GM12878 (cell line): ENCODE measurements around the gene SLCO6A1. TPM values are rescaled to one million over a fixed set of nuclear protein-coding genes. Genes with fewer than 3 reads are reported as not detected.

ENCODE experiments used
- ATAC-seq: fragments of 200-7000 bp; cut with Tn5 transposase; 3 replicates; pipeline ENCODE4 v1.9.1; 2020; ENCODE audit warnings: mild to moderate bottlenecking, moderate library complexity
- BruUV-seq: library from RNA; stranded (reverse); fragments of 400-500 nt; replicated peaks from 2 replicates; lab custom pipeline; 2021; lab: Mats Ljungman, UMichigan
- CTCF ChIA-PET: fragments of 300-600 bp; sonication (Branson Sonifier 250); formaldehyde crosslinking; extraction: SDS; loops from one replicate; lab custom pipeline; 2021; ENCODE audit warnings: inconsistent platforms; lab: Yijun Ruan, JAX
- POLR2A ChIA-PET: fragments of 350-600 bp; formaldehyde crosslinking; extraction: SDS; loops from one replicate; lab custom pipeline; 2021; ENCODE audit warnings: inconsistent platforms; lab: Charles Lee
- RAD21 ChIA-PET: fragments of 300-600 bp; sonication (Branson Sonifier 250); formaldehyde crosslinking; loops from one replicate; lab custom pipeline; 2023; ENCODE audit warnings: antibody characterized with exemption; ENCODE audit not compliant: unreplicated experiment; lab: Charles Lee
- SMC1A ChIA-PET: fragments of 300-600 bp; sonication (Branson Sonifier 250); formaldehyde crosslinking; loops from one replicate; lab custom pipeline; 2023; ENCODE audit not compliant: unreplicated experiment, uncharacterized antibody; lab: Charles Lee
- DNase-seq: peaks from one replicate; pipeline ENCODE4 v3.0.0-alpha.2; 2011; ENCODE audit warnings: low read depth, low spot score
- FAIRE-seq: peaks from 3 replicates; lab custom pipeline; 2011; peaks lifted over from hg19 to GRCh38; lab: Jason Lieb, UNC
- H2AFZ ChIP-seq: 2 replicates; pipeline ENCODE4 v1.6.0; 2011; ENCODE audit warnings: low read depth, low read length, control low read depth; ENCODE audit not compliant: control insufficient read depth
- H3K27ac ChIP-seq: 2 replicates; pipeline ENCODE4 v1.5.1; 2011; ENCODE audit warnings: control low read depth; ENCODE audit not compliant: control insufficient read depth, insufficient read depth
- H3K27me3 ChIP-seq, 2 experiments: replicated peaks in 1 of 2; 2 replicates each; pipeline versions ENCODE4 v1.6.0 to v1.6.1; 2011; ENCODE audit warnings: low read length in 1 of 2; ENCODE audit not compliant: control insufficient read depth in 2 of 2, insufficient read depth in 2 of 2
- H3K36me3 ChIP-seq, 2 experiments: 2 replicates each; pipeline ENCODE4 v1.5.1; 2011; ENCODE audit warnings: low read length in 1 of 2; ENCODE audit not compliant: control insufficient read depth in 2 of 2, insufficient read depth in 2 of 2
- H3K4me1 ChIP-seq: 2 replicates; pipeline ENCODE4 v1.6.1; 2011; ENCODE audit warnings: mild to moderate bottlenecking, low read length, moderate library complexity, mixed read lengths; ENCODE audit not compliant: control insufficient read depth, insufficient read depth
- H3K4me2 ChIP-seq: 2 replicates; pipeline ENCODE4 v1.6.0; 2011; ENCODE audit warnings: control low read depth; ENCODE audit not compliant: control insufficient read depth, insufficient read depth
- H3K4me3 ChIP-seq: fragments of 200-600 bp; sonication (generic); 2 replicates; pipeline ENCODE4 v1.5.1; 2016
- H3K79me2 ChIP-seq: 2 replicates; pipeline ENCODE4 v1.6.0; 2011; ENCODE audit warnings: low read length; ENCODE audit not compliant: control insufficient read depth, insufficient read depth
- H3K9ac ChIP-seq: 2 replicates; pipeline ENCODE4 v1.8.0; 2011; ENCODE audit warnings: low read length, control low read depth, mixed read lengths; ENCODE audit not compliant: control insufficient read depth, insufficient read depth
- H3K9me3 ChIP-seq: replicated peaks from 3 replicates; pipeline ENCODE4 v1.5.1; 2011; ENCODE audit warnings: mild to moderate bottlenecking, low read length; ENCODE audit not compliant: control insufficient read depth, insufficient read depth
- H4K20me1 ChIP-seq: 2 replicates; pipeline ENCODE4 v1.6.0; 2011; ENCODE audit not compliant: control insufficient read depth, insufficient read depth
- BCL11A ChIP-seq: IDR thresholded peaks from 2 replicates; pipeline ENCODE4 v1.6.1; 2011; ENCODE audit warnings: low read depth, low read length
- BRCA1 ChIP-seq: IDR thresholded peaks from 2 replicates; pipeline ENCODE4 v1.6.1; 2011; ENCODE audit warnings: low read depth, low read length, improper control_type of control experiment
- CREB1 ChIP-seq: IDR thresholded peaks from 2 replicates; pipeline ENCODE4 v1.6.1; 2012; ENCODE audit warnings: low read depth, mild to moderate bottlenecking, inconsistent platforms
- HDAC2 ChIP-seq: fragments of 200-600 bp; sonication (generic); IDR thresholded peaks from 2 replicates; pipeline ENCODE4 v1.6.1; 2017
- MYC ChIP-seq: IDR thresholded peaks from 2 replicates; pipeline ENCODE4 v1.6.1; 2011; ENCODE audit warnings: mild to moderate bottlenecking, low read length, moderate library complexity, inconsistent platforms; ENCODE audit not compliant: insufficient read depth, insufficient replicate concordance, insufficient read length, severe bottlenecking
- SMC3 ChIP-seq: IDR thresholded peaks from 2 replicates; pipeline ENCODE4 v1.6.1; 2011; ENCODE audit warnings: low read length, improper control_type of control experiment, borderline replicate concordance
- STAT1 ChIP-seq: fragments of 450-650 bp; conservative IDR thresholded peaks from 2 replicates; pipeline ENCODE4 v1.6.1; 2014; ENCODE audit warnings: antibody characterized with exemption, mild to moderate bottlenecking
- TARDBP ChIP-seq: IDR thresholded peaks from 2 replicates; pipeline ENCODE4 v1.6.1; 2016; ENCODE audit warnings: borderline replicate concordance
- ZBED1 ChIP-seq: IDR thresholded peaks from 2 replicates; pipeline ENCODE4 v1.6.1; 2016; ENCODE audit warnings: borderline replicate concordance
- WGBS: methylation state at CpG from one replicate; pipeline ENCODE4 v1.1.6; 2016; ENCODE audit warnings: low lambda C conversion rate; ENCODE audit not compliant: insufficient replicate concordance, insufficient coverage; ENCODE audit errors: missing lambda C conversion rate; 5-methylcytosine and 5-hydroxymethylcytosine counted together
- in situ Hi-C: fragments of 300-500 bp; cut with MboI; formaldehyde crosslinking; loops from 9 replicates; pipeline ENCODE4 v1.14.3; 2018; ENCODE audit warnings: mixed read lengths
- intact Hi-C: fragments of 100-400 bp; cut with micrococcal nuclease; formaldehyde crosslinking; loops from one replicate; pipeline ENCODE4 v1.14.2; 2022; ENCODE audit not compliant: unreplicated experiment
- polyA plus RNA-seq, 11 experiments: library from polyadenylated mRNA; depleted of rRNA in 4 of 11; unstranded in 6 of 11; stranded (reverse) in 5 of 11; fragments of >200 nt; fragmentation: Nextera tagmentation in 4 of 11; fragmentation: Illumina TruSeq in 1 of 11; extraction: Ambion mirVana in 4 of 11; extraction: Trizol in 1 of 11; gene quantifications; 1 replicate in 1 of 11; 2 replicates in 10 of 11; pipeline versions ENCODE4 v1.2.1 to v1.2.3, GENCODE V29; 2011 to 2016; ENCODE audit warnings: inconsistent platforms in 2 of 11, missing spikeins in 2 of 11, low read depth in 1 of 11
- total RNA-seq, 4 experiments: library from RNA; depleted of rRNA in 3 of 4; stranded (reverse); fragments of >200 nt in 3 of 4; fragmentation: Illumina TruSeq in 1 of 4; extraction: Trizol in 1 of 4; gene quantifications; 2 replicates each; pipeline versions ENCODE4 v1.2.1 to v1.2.3, GENCODE V29; 2013 to 2021
- TF ChIP-seq, protein P1 (sequence below): fragments of 450-650 bp; conservative IDR thresholded peaks from 2 replicates; pipeline ENCODE4 v1.6.1; 2017; ENCODE audit warnings: mild to moderate bottlenecking, moderate library complexity
- TF ChIP-seq, protein P2 (sequence below): fragments of 150-350 bp; IDR thresholded peaks from 2 replicates; pipeline ENCODE4 v1.6.1; 2016; ENCODE audit warnings: low read depth, low read length
- TF ChIP-seq, protein P3 (sequence below), 3 experiments: IDR thresholded peaks in 2 of 3; conservative IDR thresholded peaks in 1 of 3; 2 replicates each; pipeline ENCODE4 v1.5.1; 2011; ENCODE audit warnings: low read depth in 3 of 3, low read length in 3 of 3, mild to moderate bottlenecking in 3 of 3, control low read depth in 2 of 3, moderate library complexity in 2 of 3, inconsistent platforms in 1 of 3, mixed read lengths in 1 of 3; ENCODE audit not compliant: control insufficient read depth in 2 of 3, insufficient read depth in 1 of 3; ENCODE audit errors: extremely low read depth in 1 of 3

The SLCO6A1 gene
- total and polyA plus RNA-seq, 10 of the 15 experiments (the other 5 are each of a cell fraction or from before 2014, with no cell fraction given), result not detected

DNA sequence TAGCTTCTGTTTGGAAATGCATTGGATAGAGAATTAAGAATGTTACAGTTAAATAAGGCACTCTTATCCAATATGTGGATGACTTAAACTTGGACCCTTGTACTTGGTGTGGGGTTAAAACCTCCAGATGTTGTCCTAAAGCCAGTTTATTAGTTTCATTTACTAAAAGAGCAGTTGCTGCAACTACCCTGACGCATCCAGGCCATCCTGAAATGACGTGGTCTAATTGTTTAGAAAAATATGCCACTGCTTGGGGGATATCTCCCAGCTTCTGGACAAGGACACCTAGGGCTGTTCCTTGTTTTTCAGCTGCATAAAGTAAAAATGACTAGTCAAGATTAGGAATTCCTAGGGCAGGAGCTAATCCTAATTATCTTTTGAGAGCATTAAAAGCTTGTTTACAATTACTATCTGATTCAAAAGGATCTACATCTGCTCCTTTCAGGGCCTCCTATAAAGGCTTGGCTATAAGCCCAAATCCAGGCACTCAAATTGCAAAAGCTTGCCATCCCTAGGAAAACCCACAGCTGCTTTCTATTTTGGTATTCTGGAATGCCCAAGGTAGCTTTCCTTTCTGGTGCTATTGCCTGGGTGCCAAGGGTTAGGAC is 157.0 kb downstream of the SLCO6A1 start:
- Histone ChIP-seq H2AFZ (no peak overlapping the region), H3K4me3 (no peak overlapping the region), H3K4me1 (no peaks in the 10 kb centered on the region), H3K27me3 (no peaks in the 10 kb centered on the region; a peak in 1 of 4 replicates), H3K4me2 (no peak overlapping the region), H4K20me1 (no peaks in the 10 kb centered on the region), H3K27ac (no peak overlapping the region), H3K36me3 (no peaks in the 10 kb centered on the region), H3K9me3 (no peaks in the 10 kb centered on the region), H3K79me2 (no peaks in the 10 kb centered on the region), H3K9ac (no peak overlapping the region)
- SMC1A ChIA-PET, result no interaction called here
- DNase-seq, result no peak
- POLR2A ChIA-PET, result no interaction called here
- intact Hi-C loops, result no loop called here
- RAD21 ChIA-PET, result no interaction called here
- FAIRE-seq, result no peak
- WGBS, result 0% methylated on average over 2 of the region's 2 CpGs
- in situ Hi-C loops, result no loop called here
- CTCF ChIA-PET, result no interaction called here
- no peak for ATAC-seq
- BruUV-seq, result no TSS peak
- no peak for TF ChIP-seq HDAC2
- TF ChIP-seq CREB1, result no peak
- TF ChIP-seq, protein P1, sequence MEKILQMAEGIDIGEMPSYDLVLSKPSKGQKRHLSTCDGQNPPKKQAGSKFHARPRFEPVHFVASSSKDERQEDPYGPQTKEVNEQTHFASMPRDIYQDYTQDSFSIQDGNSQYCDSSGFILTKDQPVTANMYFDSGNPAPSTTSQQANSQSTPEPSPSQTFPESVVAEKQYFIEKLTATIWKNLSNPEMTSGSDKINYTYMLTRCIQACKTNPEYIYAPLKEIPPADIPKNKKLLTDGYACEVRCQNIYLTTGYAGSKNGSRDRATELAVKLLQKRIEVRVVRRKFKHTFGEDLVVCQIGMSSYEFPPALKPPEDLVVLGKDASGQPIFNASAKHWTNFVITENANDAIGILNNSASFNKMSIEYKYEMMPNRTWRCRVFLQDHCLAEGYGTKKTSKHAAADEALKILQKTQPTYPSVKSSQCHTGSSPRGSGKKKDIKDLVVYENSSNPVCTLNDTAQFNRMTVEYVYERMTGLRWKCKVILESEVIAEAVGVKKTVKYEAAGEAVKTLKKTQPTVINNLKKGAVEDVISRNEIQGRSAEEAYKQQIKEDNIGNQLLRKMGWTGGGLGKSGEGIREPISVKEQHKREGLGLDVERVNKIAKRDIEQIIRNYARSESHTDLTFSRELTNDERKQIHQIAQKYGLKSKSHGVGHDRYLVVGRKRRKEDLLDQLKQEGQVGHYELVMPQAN, result no peak
- TF ChIP-seq SMC3, result no peak
- TF ChIP-seq, protein P2, sequence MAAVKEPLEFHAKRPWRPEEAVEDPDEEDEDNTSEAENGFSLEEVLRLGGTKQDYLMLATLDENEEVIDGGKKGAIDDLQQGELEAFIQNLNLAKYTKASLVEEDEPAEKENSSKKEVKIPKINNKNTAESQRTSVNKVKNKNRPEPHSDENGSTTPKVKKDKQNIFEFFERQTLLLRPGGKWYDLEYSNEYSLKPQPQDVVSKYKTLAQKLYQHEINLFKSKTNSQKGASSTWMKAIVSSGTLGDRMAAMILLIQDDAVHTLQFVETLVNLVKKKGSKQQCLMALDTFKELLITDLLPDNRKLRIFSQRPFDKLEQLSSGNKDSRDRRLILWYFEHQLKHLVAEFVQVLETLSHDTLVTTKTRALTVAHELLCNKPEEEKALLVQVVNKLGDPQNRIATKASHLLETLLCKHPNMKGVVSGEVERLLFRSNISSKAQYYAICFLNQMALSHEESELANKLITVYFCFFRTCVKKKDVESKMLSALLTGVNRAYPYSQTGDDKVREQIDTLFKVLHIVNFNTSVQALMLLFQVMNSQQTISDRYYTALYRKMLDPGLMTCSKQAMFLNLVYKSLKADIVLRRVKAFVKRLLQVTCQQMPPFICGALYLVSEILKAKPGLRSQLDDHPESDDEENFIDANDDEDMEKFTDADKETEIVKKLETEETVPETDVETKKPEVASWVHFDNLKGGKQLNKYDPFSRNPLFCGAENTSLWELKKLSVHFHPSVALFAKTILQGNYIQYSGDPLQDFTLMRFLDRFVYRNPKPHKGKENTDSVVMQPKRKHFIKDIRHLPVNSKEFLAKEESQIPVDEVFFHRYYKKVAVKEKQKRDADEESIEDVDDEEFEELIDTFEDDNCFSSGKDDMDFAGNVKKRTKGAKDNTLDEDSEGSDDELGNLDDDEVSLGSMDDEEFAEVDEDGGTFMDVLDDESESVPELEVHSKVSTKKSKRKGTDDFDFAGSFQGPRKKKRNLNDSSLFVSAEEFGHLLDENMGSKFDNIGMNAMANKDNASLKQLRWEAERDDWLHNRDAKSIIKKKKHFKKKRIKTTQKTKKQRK, result no peak
- no peak for TF ChIP-seq TARDBP
- TF ChIP-seq MYC, result no peak
- TF ChIP-seq, protein P3, sequence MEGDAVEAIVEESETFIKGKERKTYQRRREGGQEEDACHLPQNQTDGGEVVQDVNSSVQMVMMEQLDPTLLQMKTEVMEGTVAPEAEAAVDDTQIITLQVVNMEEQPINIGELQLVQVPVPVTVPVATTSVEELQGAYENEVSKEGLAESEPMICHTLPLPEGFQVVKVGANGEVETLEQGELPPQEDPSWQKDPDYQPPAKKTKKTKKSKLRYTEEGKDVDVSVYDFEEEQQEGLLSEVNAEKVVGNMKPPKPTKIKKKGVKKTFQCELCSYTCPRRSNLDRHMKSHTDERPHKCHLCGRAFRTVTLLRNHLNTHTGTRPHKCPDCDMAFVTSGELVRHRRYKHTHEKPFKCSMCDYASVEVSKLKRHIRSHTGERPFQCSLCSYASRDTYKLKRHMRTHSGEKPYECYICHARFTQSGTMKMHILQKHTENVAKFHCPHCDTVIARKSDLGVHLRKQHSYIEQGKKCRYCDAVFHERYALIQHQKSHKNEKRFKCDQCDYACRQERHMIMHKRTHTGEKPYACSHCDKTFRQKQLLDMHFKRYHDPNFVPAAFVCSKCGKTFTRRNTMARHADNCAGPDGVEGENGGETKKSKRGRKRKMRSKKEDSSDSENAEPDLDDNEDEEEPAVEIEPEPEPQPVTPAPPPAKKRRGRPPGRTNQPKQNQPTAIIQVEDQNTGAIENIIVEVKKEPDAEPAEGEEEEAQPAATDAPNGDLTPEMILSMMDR (IDR thresholded peaks at IDR 0.05 in 2 of 3, conservative IDR thresholded peaks at IDR 0.05 in 1 of 3; ENCODE audit: control insufficient read depth in 2 of 3, extremely low read depth in 1 of 3, insufficient read depth in 1 of 3, low read depth in 3 of 3, low read length in 3 of 3), result no peak
- TF ChIP-seq BCL11A, result no peak
- TF ChIP-seq ZBED1, result no peak
- TF ChIP-seq STAT1, result no peak
- no peak for TF ChIP-seq BRCA1
